HepG2 (cell line): ENCODE measurements around the gene SNHG17. TPM values are rescaled to one million over a fixed set of nuclear protein-coding genes. Genes with fewer than 3 reads are reported as not detected.

Experiments used
- ATAC-seq: fragments of 200-7000 bp; cut with Tn5 transposase; 3 replicates; pipeline ENCODE4 v1.9.1; 2020; ENCODE audit warnings: mild to moderate bottlenecking, moderate library complexity
- BruUV-seq: library from RNA; stranded (reverse); fragments of 400-500 nt; replicated peaks from 2 replicates; lab custom pipeline; 2021; lab: Mats Ljungman, UMichigan
- CTCF ChIA-PET: fragments of 300-600 bp; formaldehyde crosslinking; extraction: SDS; loops from one replicate; lab custom pipeline; 2021; ENCODE audit warnings: low total read pairs, inconsistent platforms, low intra/inter-chr PET ratio; lab: Yijun Ruan, JAX
- POLR2A ChIA-PET: fragments of 350-600 bp; sonication (Branson Sonifier 250); formaldehyde crosslinking; loops from one replicate; lab custom pipeline; 2020; ENCODE audit warnings: antibody characterized with exemption, inconsistent platforms; lab: Yijun Ruan, JAX
- DNase-seq: peaks from one replicate; pipeline ENCODE4 v3.0.0-alpha.2; 2015; ENCODE audit warnings: low spot score
- FAIRE-seq: peaks from 3 replicates; lab custom pipeline; 2011; peaks lifted over from hg19 to GRCh38; lab: Jason Lieb, UNC
- H2AFZ ChIP-seq: one replicate; pipeline ENCODE4 v1.6.1; 2011; ENCODE audit warnings: low read length, inconsistent platforms
- H3K27ac ChIP-seq: fragments of 300-600 bp; 3 replicates; pipeline ENCODE4 v1.8.0; 2011; ENCODE audit warnings: mixed run types, mild to moderate bottlenecking, mixed read lengths, low read length, inconsistent platforms; ENCODE audit not compliant: insufficient read depth; ENCODE audit errors: extremely low read length
- H3K27me3 ChIP-seq, 2 experiments: fragments of 200-600 bp in 1 of 2; 2 replicates in 1 of 2; 3 replicates in 1 of 2; pipeline versions ENCODE4 v1.6.0 to v1.8.0; 2011; ENCODE audit warnings: low read length in 2 of 2, mild to moderate bottlenecking in 2 of 2, moderate library complexity in 2 of 2, inconsistent platforms in 1 of 2; ENCODE audit not compliant: insufficient read depth in 2 of 2, control insufficient read depth in 1 of 2
- H3K36me3 ChIP-seq, 2 experiments: fragments of 200-600 bp in 1 of 2; replicated peaks in 1 of 2; 2 replicates in 1 of 2; 3 replicates in 1 of 2; pipeline versions ENCODE4 v1.5.1 to v1.8.0; 2011; ENCODE audit warnings: low read length in 2 of 2, inconsistent platforms in 1 of 2; ENCODE audit not compliant: insufficient read depth in 2 of 2, control insufficient read depth in 1 of 2
- H3K4me1 ChIP-seq: 2 replicates; pipeline ENCODE4 v1.5.1; 2012; ENCODE audit warnings: low read length, inconsistent platforms; ENCODE audit not compliant: insufficient read depth
- H3K4me2 ChIP-seq: 2 replicates; pipeline ENCODE4 v1.6.0; 2011; ENCODE audit warnings: low read depth, low read length, inconsistent platforms
- H3K4me3 ChIP-seq, 3 experiments: fragments of 200-600 bp in 1 of 3; sonication (generic), shearing (Covaris generic) in 1 of 3; replicated peaks in 1 of 3; 2 replicates each; pipeline ENCODE4 v1.5.1; 2011 to 2016; ENCODE audit warnings: low read length in 3 of 3, inconsistent platforms in 2 of 3, low read depth in 2 of 3, mild to moderate bottlenecking in 2 of 3, control low read depth in 1 of 3, mixed read lengths in 1 of 3; ENCODE audit not compliant: insufficient read depth in 1 of 3
- H3K79me2 ChIP-seq: one replicate; pipeline ENCODE4 v1.6.1; 2011; ENCODE audit warnings: low read length, inconsistent platforms; ENCODE audit not compliant: insufficient read depth
- H3K9ac ChIP-seq: 2 replicates; pipeline ENCODE4 v1.6.0; 2011; ENCODE audit warnings: mild to moderate bottlenecking, low read depth, low read length, inconsistent platforms; ENCODE audit not compliant: insufficient read depth
- H3K9me3 ChIP-seq: 2 replicates; pipeline ENCODE4 v1.5.1; 2012; ENCODE audit warnings: mild to moderate bottlenecking, low read length
- H4K20me1 ChIP-seq: 2 replicates; pipeline ENCODE4 v1.6.0; 2011; ENCODE audit warnings: inconsistent platforms, mild to moderate bottlenecking, low read length, moderate library complexity; ENCODE audit not compliant: insufficient read depth
- ATF2 ChIP-seq: sonication (generic); formaldehyde crosslinking; IDR thresholded peaks from 2 replicates; pipeline ENCODE4 v1.4.0; 2020; ENCODE audit warnings: missing genetic modification reagents
- ELF1 ChIP-seq: sonication (generic); formaldehyde crosslinking; IDR thresholded peaks from 2 replicates; pipeline ENCODE4 v1.4.0; 2020; ENCODE audit warnings: missing genetic modification reagents
- ELF4 ChIP-seq: sonication (generic); formaldehyde crosslinking; IDR thresholded peaks from 2 replicates; pipeline ENCODE4 v1.5.0; 2020; ENCODE audit warnings: missing genetic modification reagents, mild to moderate bottlenecking, moderate library complexity, borderline replicate concordance
- ETV5 ChIP-seq: IDR thresholded peaks from 2 replicates; pipeline ENCODE4 v1.6.1; 2018; ENCODE audit warnings: missing biosample characterization, missing genetic modification reagents, inconsistent platforms, borderline replicate concordance
- GATA4 ChIP-seq: sonication (generic); IDR thresholded peaks from 2 replicates; pipeline ENCODE4 v1.6.1; 2016; ENCODE audit warnings: antibody characterized with exemption, low read depth, borderline replicate concordance
- PAF1 ChIP-seq: IDR thresholded peaks from 2 replicates; pipeline ENCODE4 v1.6.1; 2016; ENCODE audit warnings: missing genetic modification reagents, missing compliant biosample characterization
- PCBP2 ChIP-seq: fragments of 200-400 bp; formaldehyde crosslinking; optimal IDR thresholded peaks from 2 replicates; pipeline ENCODE3; 2018; ENCODE audit warnings: low read length, low read depth; ENCODE audit not compliant: poor library complexity, severe bottlenecking
- SMAD3 ChIP-seq: sonication (generic); formaldehyde crosslinking; IDR thresholded peaks from 2 replicates; pipeline ENCODE4 v1.4.0; 2020; ENCODE audit warnings: missing genetic modification reagents
- XRCC5 ChIP-seq: fragments of 200-400 bp; formaldehyde crosslinking; optimal IDR thresholded peaks from 2 replicates; pipeline ENCODE3; 2017; ENCODE audit warnings: mild to moderate bottlenecking, low read length
- ZNF225 ChIP-seq: sonication (generic); formaldehyde crosslinking; IDR thresholded peaks from 2 replicates; pipeline ENCODE4 v1.4.0; 2020; ENCODE audit warnings: mild to moderate bottlenecking, missing genetic modification reagents
- ZNF276 ChIP-seq: sonication (generic); formaldehyde crosslinking; IDR thresholded peaks from 2 replicates; pipeline ENCODE4 v1.4.0; 2020; ENCODE audit warnings: mild to moderate bottlenecking, low read depth, missing genetic modification reagents
- ZNF383 ChIP-seq: sonication (generic); formaldehyde crosslinking; IDR thresholded peaks from 2 replicates; pipeline ENCODE4 v1.4.0; 2020; ENCODE audit warnings: missing genetic modification reagents, mild to moderate bottlenecking, borderline replicate concordance
- ZNF614 ChIP-seq: IDR thresholded peaks from 2 replicates; pipeline ENCODE4 v1.6.1; 2018; ENCODE audit warnings: missing biosample characterization, missing genetic modification reagents, inconsistent platforms, borderline replicate concordance
- ZZZ3 ChIP-seq: sonication (generic); formaldehyde crosslinking; IDR thresholded peaks from 2 replicates; pipeline ENCODE4 v1.4.0; 2020; ENCODE audit warnings: missing genetic modification reagents, mild to moderate bottlenecking, borderline replicate concordance
- WGBS: methylation state at CpG from one replicate; pipeline ENCODE4 v1.1.6; 2017; ENCODE audit warnings: low lambda C conversion rate; 5-methylcytosine and 5-hydroxymethylcytosine counted together
- in situ Hi-C: cut with HindIII; loops from 2 replicates; pipeline ENCODE4 v1.10.0; 2017; ENCODE audit warnings: low pct_unique_long_range_greater_than_20kb; ENCODE audit not compliant: extremely low pct_ligation_motif_present
- intact Hi-C: fragments of 100-400 bp; cut with micrococcal nuclease; formaldehyde crosslinking; loops from one replicate; pipeline ENCODE4 v1.10.0; 2022; ENCODE audit not compliant: unreplicated experiment
- polyA plus RNA-seq, 8 experiments: library from polyadenylated mRNA; depleted of rRNA in 3 of 8; stranded (reverse) in 7 of 8; unstranded in 1 of 8; fragments of >200 nt; fragmentation: Illumina TruSeq in 4 of 8; extraction: Trizol in 4 of 8; gene quantifications; 2 replicates each; pipeline versions ENCODE4 v1.2.1 to v1.2.3, GENCODE V29; 2011 to 2016; ENCODE audit warnings: low read depth in 4 of 8, missing spikeins in 1 of 8, mixed read lengths in 1 of 8; ENCODE audit not compliant: insufficient read depth in 1 of 8
- total RNA-seq, 5 experiments: library from RNA; depleted of rRNA; stranded (reverse); fragments of >200 nt; fragmentation: Illumina TruSeq; extraction: Trizol; gene quantifications; 2 replicates each; pipeline ENCODE4 v1.2.3, GENCODE V29; 2016; ENCODE audit warnings: low read depth in 1 of 5
- TF ChIP-seq, protein P1 (sequence below): sonication (generic); formaldehyde crosslinking; conservative IDR thresholded peaks from 2 replicates; pipeline ENCODE4 v1.4.0; 2020; ENCODE audit warnings: missing genetic modification reagents
- TF ChIP-seq, protein P2 (sequence below): IDR thresholded peaks from 2 replicates; pipeline ENCODE4 v1.6.1; 2016; ENCODE audit warnings: mild to moderate bottlenecking

The SNHG17 gene
- total and polyA plus RNA-seq, 2 of the 13 experiments (the other 11 are each of a cell fraction or from before 2014, with no cell fraction given) = 26.2 to 41.2 TPM

- in situ Hi-C loops (loop anchor here (25.0 kb wide), 1 partner anchor 341 kb away; no protein-coding TSS in a partner anchor), intact Hi-C loops (no loop called here)
- no peak overlapping the region for H3K4me3 ChIP-seq
- ChIA-PET CTCF (no interaction called here), POLR2A (no interaction called here)
- no peak overlapping the region for H2AFZ ChIP-seq
- no peaks in the 10 kb centered on the region for H3K27me3 ChIP-seq
- H3K27ac ChIP-seq = no peak overlapping the region
- 69% methylated on average over 8 of the region's 8 CpGs for WGBS
- no peaks in the 10 kb centered on the region for H3K9me3 ChIP-seq
- H3K9ac ChIP-seq = no peak overlapping the region
- ATAC-seq (peak; percentile 24; the same call in 2 of the 3 replicates), FAIRE-seq (no peak), DNase-seq (no peak)
- no peaks in the 10 kb centered on the region for H3K36me3 ChIP-seq
- H4K20me1 ChIP-seq = no peaks in the 10 kb centered on the region
- H3K4me1 ChIP-seq = peaks cover 3% of the 10 kb centered on the region
- no peak overlapping the region for H3K4me2 ChIP-seq
- no peaks in the 10 kb centered on the region for H3K79me2 ChIP-seq
- no TSS peak for BruUV-seq
- TF ChIP-seq GATA4 = no peak
- TF ChIP-seq ZZZ3 (CRISPR knock-in tag) = no peak
- TF ChIP-seq SMAD3 (CRISPR knock-in tag) = no peak
- TF ChIP-seq ATF2 (CRISPR knock-in tag) = no peak
- no peak for TF ChIP-seq ZNF276 (CRISPR knock-in tag)
- TF ChIP-seq ELF4 (CRISPR knock-in tag) = no peak
- no peak for TF ChIP-seq XRCC5
- TF ChIP-seq ZNF383 = no peak
- no peak for TF ChIP-seq PCBP2
- TF ChIP-seq ZNF225 = no peak
- no peak for TF ChIP-seq ZNF614 (CRISPR knock-in tag)
- no peak for TF ChIP-seq ETV5 (CRISPR knock-in tag)
- TF ChIP-seq ELF1 (CRISPR knock-in tag) = no peak
- TF ChIP-seq, protein P1, sequence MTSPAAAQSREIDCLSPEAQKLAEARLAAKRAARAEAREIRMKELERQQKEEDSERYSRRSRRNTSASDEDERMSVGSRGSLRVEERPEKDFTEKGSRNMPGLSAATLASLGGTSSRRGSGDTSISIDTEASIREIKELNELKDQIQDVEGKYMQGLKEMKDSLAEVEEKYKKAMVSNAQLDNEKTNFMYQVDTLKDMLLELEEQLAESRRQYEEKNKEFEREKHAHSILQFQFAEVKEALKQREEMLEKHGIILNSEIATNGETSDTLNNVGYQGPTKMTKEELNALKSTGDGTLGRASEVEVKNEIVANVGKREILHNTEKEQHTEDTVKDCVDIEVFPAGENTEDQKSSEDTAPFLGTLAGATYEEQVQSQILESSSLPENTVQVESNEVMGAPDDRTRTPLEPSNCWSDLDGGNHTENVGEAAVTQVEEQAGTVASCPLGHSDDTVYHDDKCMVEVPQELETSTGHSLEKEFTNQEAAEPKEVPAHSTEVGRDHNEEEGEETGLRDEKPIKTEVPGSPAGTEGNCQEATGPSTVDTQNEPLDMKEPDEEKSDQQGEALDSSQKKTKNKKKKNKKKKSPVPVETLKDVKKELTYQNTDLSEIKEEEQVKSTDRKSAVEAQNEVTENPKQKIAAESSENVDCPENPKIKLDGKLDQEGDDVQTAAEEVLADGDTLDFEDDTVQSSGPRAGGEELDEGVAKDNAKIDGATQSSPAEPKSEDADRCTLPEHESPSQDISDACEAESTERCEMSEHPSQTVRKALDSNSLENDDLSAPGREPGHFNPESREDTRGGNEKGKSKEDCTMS (CRISPR knock-in tag) = no peak
- TF ChIP-seq, protein P2, sequence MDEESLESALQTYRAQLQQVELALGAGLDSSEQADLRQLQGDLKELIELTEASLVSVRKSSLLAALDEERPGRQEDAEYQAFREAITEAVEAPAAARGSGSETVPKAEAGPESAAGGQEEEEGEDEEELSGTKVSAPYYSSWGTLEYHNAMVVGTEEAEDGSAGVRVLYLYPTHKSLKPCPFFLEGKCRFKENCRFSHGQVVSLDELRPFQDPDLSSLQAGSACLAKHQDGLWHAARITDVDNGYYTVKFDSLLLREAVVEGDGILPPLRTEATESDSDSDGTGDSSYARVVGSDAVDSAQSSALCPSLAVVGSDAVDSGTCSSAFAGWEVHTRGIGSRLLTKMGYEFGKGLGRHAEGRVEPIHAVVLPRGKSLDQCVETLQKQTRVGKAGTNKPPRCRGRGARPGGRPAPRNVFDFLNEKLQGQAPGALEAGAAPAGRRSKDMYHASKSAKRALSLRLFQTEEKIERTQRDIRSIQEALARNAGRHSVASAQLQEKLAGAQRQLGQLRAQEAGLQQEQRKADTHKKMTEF = no peak
- no peak for TF ChIP-seq PAF1 (CRISPR knock-in tag)
Observed at GRCh38 chr20:38402816-38403215, 32.3 kb downstream of the SNHG17 start.
